HK-2 (cell line): ENCODE results near the gene NDUFB1.

Source experiments
- DNase-seq: peaks from one replicate; pipeline ENCODE4 v3.0.0-alpha.2; 2018; ENCODE audit not compliant: unreplicated experiment

The NDUFB1 gene

DNA sequence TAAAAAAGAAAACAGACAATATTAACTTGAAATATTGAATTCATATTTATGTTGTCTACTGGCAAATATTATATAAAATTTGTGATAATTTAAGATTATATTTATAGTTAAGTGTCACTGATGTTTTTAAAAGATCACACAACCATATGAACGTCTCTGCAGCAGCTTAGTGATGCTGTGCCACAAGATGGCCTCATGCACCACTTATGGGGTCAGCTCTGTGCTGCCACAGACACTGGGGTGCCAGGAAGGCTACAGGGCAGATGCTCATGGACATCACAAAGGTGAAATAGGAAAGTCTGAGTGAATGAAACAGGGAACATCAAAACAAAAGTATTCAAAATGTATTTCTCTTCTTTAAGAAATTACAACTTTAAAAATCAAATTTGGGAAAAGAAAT, 28.2 kb downstream of the NDUFB1 start:
- DNase-seq: no peak

DNA sequence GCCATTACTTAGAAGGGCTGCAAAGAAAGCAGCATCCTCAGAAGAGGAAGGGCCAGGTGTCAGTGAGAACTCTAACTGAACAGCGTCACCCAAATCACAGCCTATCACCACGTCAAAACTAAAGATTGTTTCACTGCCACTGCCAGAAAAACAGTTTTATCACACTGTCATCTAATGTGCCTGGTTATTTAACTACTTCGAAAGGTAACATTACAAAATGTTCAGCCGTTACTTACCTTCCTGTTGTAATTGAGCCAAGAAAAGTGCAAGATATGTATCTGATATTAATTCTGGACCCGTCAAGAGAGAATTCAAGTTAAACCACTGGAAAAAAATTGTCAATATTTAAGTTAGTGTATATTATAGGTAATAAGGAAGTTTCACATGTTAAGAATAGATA, 33.0 kb downstream of the NDUFB1 start:
- DNase-seq: no peak

DNA sequence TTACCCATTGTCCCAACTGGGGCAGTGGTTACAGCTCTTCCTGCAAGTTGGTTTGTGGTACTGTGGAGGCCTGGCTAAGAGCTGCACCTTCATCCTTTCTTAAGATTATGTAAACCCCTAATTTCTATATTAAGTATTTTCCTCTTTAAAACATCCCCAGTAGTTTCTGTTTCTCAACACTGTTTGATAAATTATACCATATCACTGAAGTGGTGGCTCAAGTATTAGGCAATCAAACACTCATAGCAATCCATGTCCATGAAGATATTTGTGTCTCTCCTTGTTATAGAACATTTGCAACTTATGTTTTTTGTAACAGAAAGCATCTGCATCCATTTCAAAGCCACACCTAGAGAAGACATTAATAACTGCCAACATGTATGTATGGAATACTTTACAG, 47.0 kb downstream of the NDUFB1 start:
- no peak for DNase-seq
